Astrocyte (in vitro differentiated cells and primary cell): ENCODE data around the gene CPE. TPM values are rescaled to one million over a fixed set of nuclear protein-coding genes. Genes with fewer than 3 reads are reported as not detected.

Source experiments
- DNase-seq: peaks from one replicate; pipeline ENCODE4 v3.0.0-alpha.2; 2010; ENCODE audit warnings: low read depth
- FAIRE-seq: peaks from 2 replicates; lab custom pipeline; 2011; peaks lifted over from hg19 to GRCh38; lab: Jason Lieb, UNC
- H2AFZ ChIP-seq: 2 replicates; pipeline ENCODE4 v1.6.0; 2012; ENCODE audit warnings: low read depth, low read length, inconsistent platforms
- H3K27ac ChIP-seq: 2 replicates; pipeline ENCODE4 v1.5.1; 2011; ENCODE audit warnings: low read depth, low read length, inconsistent platforms
- H3K27me3 ChIP-seq: 2 replicates; pipeline ENCODE4 v1.6.0; 2011; ENCODE audit warnings: low read length, inconsistent platforms; ENCODE audit not compliant: insufficient read depth
- H3K36me3 ChIP-seq: 2 replicates; pipeline ENCODE4 v1.5.1; 2011; ENCODE audit warnings: low read length, inconsistent platforms; ENCODE audit not compliant: insufficient read depth
- H3K4me1 ChIP-seq: 2 replicates; pipeline ENCODE4 v1.5.1; 2011; ENCODE audit warnings: low read length, inconsistent platforms; ENCODE audit not compliant: insufficient read depth
- H3K4me2 ChIP-seq: 2 replicates; pipeline ENCODE4 v1.6.0; 2012; ENCODE audit warnings: low read length, inconsistent platforms
- H3K4me3 ChIP-seq: 2 replicates; pipeline ENCODE4 v1.5.1; 2011; ENCODE audit warnings: low read depth, mild to moderate bottlenecking, low read length, inconsistent platforms; ENCODE audit not compliant: insufficient read depth
- H3K79me2 ChIP-seq: 2 replicates; pipeline ENCODE4 v1.6.0; 2012; ENCODE audit warnings: mild to moderate bottlenecking, low read length, inconsistent platforms; ENCODE audit not compliant: insufficient read depth
- H3K9ac ChIP-seq: 2 replicates; pipeline ENCODE4 v1.6.0; 2012; ENCODE audit warnings: mild to moderate bottlenecking, low read length, inconsistent platforms
- H3K9me3 ChIP-seq: 2 replicates; pipeline ENCODE4 v1.5.1; 2012; ENCODE audit warnings: low read depth, mild to moderate bottlenecking, low read length, inconsistent platforms; ENCODE audit not compliant: insufficient read depth
- H4K20me1 ChIP-seq: 2 replicates; pipeline ENCODE4 v1.6.0; 2012; ENCODE audit warnings: low read length, inconsistent platforms; ENCODE audit not compliant: insufficient read depth
- H3K27ac Mint-ChIP-seq: one replicate; pipeline ENCODE4 v1.8.0; 2021; ENCODE audit warnings: mild to moderate bottlenecking, mixed read lengths; ENCODE audit not compliant: unreplicated experiment
- H3K27me3 Mint-ChIP-seq: one replicate; pipeline ENCODE4 v1.8.0; 2021; ENCODE audit warnings: low read depth, mixed read lengths; ENCODE audit not compliant: unreplicated experiment
- H3K36me3 Mint-ChIP-seq: one replicate; pipeline ENCODE4 v1.8.0; 2021; ENCODE audit warnings: low read depth, mixed read lengths; ENCODE audit not compliant: unreplicated experiment
- H3K4me1 Mint-ChIP-seq: one replicate; pipeline ENCODE4 v1.8.0; 2021; ENCODE audit warnings: low read depth, mixed read lengths; ENCODE audit not compliant: unreplicated experiment
- H3K4me3 Mint-ChIP-seq: one replicate; pipeline ENCODE4 v1.8.0; 2021; ENCODE audit warnings: mild to moderate bottlenecking, moderate library complexity, mixed read lengths; ENCODE audit not compliant: unreplicated experiment
- H3K9me3 Mint-ChIP-seq: one replicate; pipeline ENCODE4 v1.8.0; 2021; ENCODE audit warnings: mild to moderate bottlenecking, mixed read lengths; ENCODE audit not compliant: unreplicated experiment
- CTCF ChIP-seq: IDR thresholded peaks from 2 replicates; pipeline ENCODE4 v1.5.1; 2011; ENCODE audit warnings: low read depth, mild to moderate bottlenecking, inconsistent platforms, low read length, moderate library complexity; ENCODE audit not compliant: insufficient read depth
- EZH2 ChIP-seq: IDR thresholded peaks from 2 replicates; pipeline ENCODE4 v1.6.1; 2012; ENCODE audit warnings: mild to moderate bottlenecking, low read length, inconsistent platforms; ENCODE audit not compliant: insufficient read depth
- total RNA-seq: library from RNA; stranded (reverse); gene quantifications from 2 replicates; pipeline ENCODE4 v1.2.1, GENCODE V29; 2021

CPE gene
- total RNA-seq, 1 donor from 2014 or later, result 380 TPM

GRCh38 chr4:165402375-165402774, 23.6 kb downstream of the CPE start:
- TF ChIP-seq CTCF, result no peak
- no peak for TF ChIP-seq EZH2
- Mint-ChIP-seq H3K4me3 (no peak overlapping the region), H3K27ac (no peak overlapping the region), H3K9me3 (no peaks in the 10 kb centered on the region), H3K36me3 (peaks cover 28% of the 10 kb centered on the region), H3K27me3 (no peaks in the 10 kb centered on the region), H3K4me1 (peaks cover 11% of the 10 kb centered on the region)
- Histone ChIP-seq H3K9ac (no peak overlapping the region), H3K27ac (no peak overlapping the region), H2AFZ (no peak overlapping the region), H3K9me3 (no peaks in the 10 kb centered on the region), H4K20me1 (no peaks in the 10 kb centered on the region), H3K4me1 (no peaks in the 10 kb centered on the region), H3K27me3 (no peaks in the 10 kb centered on the region), H3K79me2 (no peaks in the 10 kb centered on the region), H3K36me3 (no peaks in the 10 kb centered on the region), H3K4me2 (no peak overlapping the region), H3K4me3 (no peak overlapping the region)
- no peak for FAIRE-seq
- DNase-seq, result no peak

GRCh38 chr4:165403048-165403447, 24.2 kb downstream of the CPE start:
- Histone ChIP-seq H3K4me1 (no peaks in the 10 kb centered on the region), H3K27ac (no peak overlapping the region), H3K79me2 (no peaks in the 10 kb centered on the region), H2AFZ (no peak overlapping the region), H3K4me2 (no peak overlapping the region), H3K36me3 (no peaks in the 10 kb centered on the region), H3K9me3 (no peaks in the 10 kb centered on the region), H3K9ac (no peak overlapping the region), H4K20me1 (no peaks in the 10 kb centered on the region), H3K27me3 (no peaks in the 10 kb centered on the region), H3K4me3 (no peak overlapping the region)
- H3K4me1 Mint-ChIP-seq, result peaks cover 11% of the 10 kb centered on the region
- DNase-seq (no peak), FAIRE-seq (no peak)
- H3K4me3 Mint-ChIP-seq, result no peak overlapping the region
- no peak overlapping the region for H3K27ac Mint-ChIP-seq
- no peaks in the 10 kb centered on the region for H3K27me3 Mint-ChIP-seq
- no peaks in the 10 kb centered on the region for H3K9me3 Mint-ChIP-seq
- TF ChIP-seq EZH2 (no peak), CTCF (no peak)
- peaks cover 28% of the 10 kb centered on the region for H3K36me3 Mint-ChIP-seq

GRCh38 chr4:165403637-165404036, 24.8 kb downstream of the CPE start:
- no peaks in the 10 kb centered on the region for H3K36me3 ChIP-seq
- no peak overlapping the region for H2AFZ ChIP-seq
- H3K9me3 ChIP-seq, result no peaks in the 10 kb centered on the region
- H4K20me1 ChIP-seq, result no peaks in the 10 kb centered on the region
- H3K27me3 Mint-ChIP-seq, result no peaks in the 10 kb centered on the region
- DNase-seq (no peak), FAIRE-seq (no peak)
- H3K4me3 ChIP-seq, result no peak overlapping the region
- no peak overlapping the region for H3K27ac Mint-ChIP-seq
- no peak overlapping the region for H3K9ac ChIP-seq
- no peaks in the 10 kb centered on the region for H3K4me1 ChIP-seq
- no peak overlapping the region for H3K4me3 Mint-ChIP-seq
- TF ChIP-seq EZH2, result no peak
- no peak for TF ChIP-seq CTCF
- no peaks in the 10 kb centered on the region for H3K79me2 ChIP-seq
- H3K27ac ChIP-seq, result no peak overlapping the region
- H3K4me1 Mint-ChIP-seq, result peaks cover 8% of the 10 kb centered on the region
- H3K27me3 ChIP-seq, result no peaks in the 10 kb centered on the region
- peaks cover 29% of the 10 kb centered on the region for H3K36me3 Mint-ChIP-seq
- no peak overlapping the region for H3K4me2 ChIP-seq
- H3K9me3 Mint-ChIP-seq, result no peaks in the 10 kb centered on the region
